Measurements from ENCODE around the gene MAPKAPK5.
"Not testable (repeated sequence)": the region's sequence is repeated elsewhere in the genome, so short reads cannot be mapped to it uniquely, and the experiment has no call there.

The MAPKAPK5 gene

GRCh38 chr12:111827907-111828306, 14.1 kb upstream of the MAPKAPK5 start:
- DNase-seq (ENCODE audit: low read depth in 2 of 2): no peak

GRCh38 chr12:111828338-111828979, 13.6 kb upstream of the MAPKAPK5 start:
- DNase-seq (ENCODE audit: low read depth in 2 of 2): no peak

DNA sequence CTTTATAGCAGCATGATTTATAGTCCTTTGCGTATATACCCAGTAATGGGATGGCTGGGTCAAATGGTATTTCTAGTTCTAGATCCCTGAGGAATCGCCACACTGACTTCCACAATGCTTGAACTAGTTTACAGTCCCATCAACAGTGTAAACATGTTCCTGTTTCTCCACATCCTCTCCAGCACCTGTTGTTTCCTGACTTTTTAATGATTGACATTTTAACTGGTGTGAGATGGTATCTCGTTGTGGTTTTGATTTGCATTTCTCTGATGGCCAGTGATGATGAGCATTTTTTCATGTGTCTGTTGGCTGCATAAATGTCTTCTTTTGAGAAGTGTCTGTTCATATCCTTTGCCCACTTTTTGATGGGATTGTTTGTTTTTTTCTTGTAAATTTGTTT, 12.4 kb upstream of the MAPKAPK5 start:
- not testable (repeated sequence) for DNase-seq (ENCODE audit: low read depth in 2 of 2)

- DNase-seq (ENCODE audit: low read depth in 2 of 2): not testable (repeated sequence)
These were observed 7.2 kb upstream of the MAPKAPK5 start for GRCh38 chr12:111834740-111835386.

GRCh38 chr12:111835531-111836181, 6.4 kb upstream of the MAPKAPK5 start:
- DNase-seq (ENCODE audit: low read depth in 2 of 2): not testable (repeated sequence)

GRCh38 chr12:111838353-111838752, 3.7 kb upstream of the MAPKAPK5 start:
- no peak for DNase-seq (ENCODE audit: low read depth in 2 of 2)

DNA sequence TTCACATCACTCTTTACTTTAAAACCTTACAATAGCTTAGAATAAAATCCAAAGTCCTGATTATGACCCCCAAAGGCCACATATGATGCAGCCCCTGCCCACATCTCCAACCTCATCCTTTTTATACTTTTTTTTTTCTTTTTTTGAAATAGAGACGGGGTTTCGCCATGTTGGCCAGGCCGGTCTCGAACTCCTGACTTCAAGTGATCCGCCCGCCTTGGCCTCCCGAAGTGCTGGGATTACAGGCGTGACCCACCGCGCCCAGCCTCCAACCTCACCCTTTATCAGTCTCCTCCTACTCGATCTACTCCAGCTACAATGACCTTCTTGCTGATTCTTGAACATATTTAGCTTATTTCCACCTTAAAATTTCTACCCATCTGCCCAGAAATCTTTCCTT, 1.2 kb upstream of the MAPKAPK5 start:
- DNase-seq (ENCODE audit: low read depth in 2 of 2): no peak

GRCh38 chr12:111841236-111841749, 735 bp upstream of the MAPKAPK5 start:
- no peak for DNase-seq (ENCODE audit: low read depth in 2 of 2)

- DNase-seq (ENCODE audit: low read depth in 2 of 2): no peak
These were observed 748 bp downstream of the MAPKAPK5 start for GRCh38 chr12:111842556-111843396.

GRCh38 chr12:111846016-111846415, 4.0 kb downstream of the MAPKAPK5 start:
- DNase-seq (ENCODE audit: low read depth in 2 of 2): no peak

GRCh38 chr12:111850526-111850925, 8.5 kb downstream of the MAPKAPK5 start:
- no peak for DNase-seq (ENCODE audit: low read depth in 2 of 2)

DNA sequence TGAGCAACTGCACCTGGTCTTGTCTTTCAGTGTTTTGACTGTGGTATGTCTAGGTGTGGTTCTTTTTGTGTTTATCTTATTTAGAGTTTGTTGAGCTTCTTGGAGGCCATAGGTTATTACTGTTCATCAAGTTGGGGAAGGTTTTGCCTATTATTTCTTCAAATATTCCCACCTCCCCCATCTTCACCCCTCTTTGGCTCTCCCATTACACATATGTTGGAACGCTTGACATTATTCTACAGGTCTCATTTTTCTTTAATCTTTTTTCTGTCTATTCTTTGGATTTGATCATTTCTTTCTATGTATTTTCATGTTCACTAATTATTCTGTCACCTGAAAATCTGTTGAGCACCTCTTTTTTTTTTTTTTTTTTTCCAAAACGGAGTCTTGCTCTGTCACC, 16.2 kb downstream of the MAPKAPK5 start:
- DNase-seq (ENCODE audit: low read depth in 2 of 2): no peak

GRCh38 chr12:111858778-111859177, 16.8 kb downstream of the MAPKAPK5 start:
- no peak for DNase-seq (ENCODE audit: low read depth in 2 of 2)

DNA sequence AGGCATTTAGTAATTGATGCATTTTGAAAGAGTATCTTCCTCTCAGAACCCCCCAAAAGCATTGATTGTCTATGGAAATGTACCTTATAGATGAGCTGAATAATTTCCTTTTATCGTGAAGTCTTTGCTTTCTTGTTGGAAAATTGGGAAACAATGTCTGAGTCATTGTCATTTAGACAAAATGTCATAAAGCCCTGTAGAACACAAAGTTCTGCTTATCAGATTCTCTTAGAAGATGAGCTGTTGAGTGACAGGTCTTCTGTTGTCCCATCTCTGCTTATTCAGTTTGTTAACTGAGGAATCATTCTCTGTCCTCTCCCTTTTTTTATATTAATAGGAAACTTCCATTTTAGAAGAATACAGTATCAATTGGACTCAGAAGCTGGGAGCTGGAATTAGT, 22.9 kb downstream of the MAPKAPK5 start:
- no peak for DNase-seq (ENCODE audit: low read depth in 2 of 2)

- DNase-seq (ENCODE audit: low read depth in 2 of 2): no peak
These were observed 25.5 kb downstream of the MAPKAPK5 start for GRCh38 chr12:111867531-111867930.

DNA sequence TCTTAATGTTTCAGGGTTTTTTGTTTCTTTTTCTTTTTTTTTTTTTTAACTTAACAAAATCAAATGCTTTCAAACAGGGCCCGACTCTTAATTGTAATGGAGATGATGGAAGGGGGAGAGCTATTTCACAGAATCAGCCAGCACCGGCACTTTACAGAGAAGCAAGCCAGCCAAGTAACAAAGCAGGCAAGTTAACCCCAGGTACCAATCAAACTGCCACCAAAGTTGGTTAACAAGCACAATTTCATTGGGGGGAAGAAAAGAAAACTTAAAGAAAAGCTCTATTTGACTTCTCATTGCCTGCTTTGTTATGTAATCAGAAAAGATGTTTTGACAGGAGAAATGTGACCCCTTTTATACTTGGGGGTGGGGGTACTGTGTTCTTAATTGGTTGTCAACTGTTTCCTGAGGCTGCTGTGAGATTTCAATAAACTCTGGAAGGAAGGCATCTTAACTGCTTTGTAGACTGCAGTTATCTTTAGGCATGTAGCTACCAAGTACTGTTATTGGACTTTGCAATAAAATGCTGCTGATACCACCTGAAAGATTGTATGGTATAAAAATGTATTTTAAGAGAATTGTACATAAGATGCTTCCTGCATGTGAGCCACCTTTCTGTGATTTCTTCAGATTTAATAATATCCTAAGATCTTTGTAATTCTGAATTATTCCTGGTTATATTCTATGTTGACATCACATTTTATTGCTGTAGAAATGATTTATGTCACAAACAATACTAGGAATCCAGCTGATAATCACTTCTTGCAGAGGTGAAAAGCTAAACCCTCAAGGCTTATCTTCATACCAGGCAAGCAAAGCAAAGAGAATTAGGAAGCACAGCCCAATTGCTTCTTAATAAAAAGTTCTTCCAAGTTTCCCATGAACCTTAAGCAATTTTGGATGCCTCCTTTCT, 26.9 kb downstream of the MAPKAPK5 start:
- DNase-seq (ENCODE audit: low read depth in 2 of 2): no peak

- DNase-seq (ENCODE audit: low read depth in 2 of 2): no peak
These were observed 27.6 kb downstream of the MAPKAPK5 start for GRCh38 chr12:111869671-111870070.

DNA sequence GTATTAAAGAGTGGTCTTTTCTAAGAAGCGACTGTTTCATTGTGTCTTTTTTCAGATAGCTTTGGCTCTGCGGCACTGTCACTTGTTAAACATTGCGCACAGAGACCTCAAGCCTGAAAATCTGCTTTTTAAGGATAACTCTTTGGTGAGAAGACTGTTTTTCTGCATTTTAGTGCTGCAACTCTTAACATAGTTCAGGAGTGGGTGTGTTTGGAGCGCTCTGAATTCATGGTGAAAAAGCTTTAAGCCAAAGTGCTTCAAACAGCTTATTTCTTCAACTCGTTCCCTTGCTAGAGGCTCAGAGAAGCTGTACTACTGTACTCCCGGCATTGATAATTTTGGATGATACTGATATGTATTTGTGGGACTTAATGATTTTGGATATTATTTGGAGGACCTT, 28.2 kb downstream of the MAPKAPK5 start:
- DNase-seq (ENCODE audit: low read depth in 2 of 2): no peak

GRCh38 chr12:111870706-111871105, 28.7 kb downstream of the MAPKAPK5 start:
- no peak for DNase-seq (ENCODE audit: low read depth in 2 of 2)

DNA sequence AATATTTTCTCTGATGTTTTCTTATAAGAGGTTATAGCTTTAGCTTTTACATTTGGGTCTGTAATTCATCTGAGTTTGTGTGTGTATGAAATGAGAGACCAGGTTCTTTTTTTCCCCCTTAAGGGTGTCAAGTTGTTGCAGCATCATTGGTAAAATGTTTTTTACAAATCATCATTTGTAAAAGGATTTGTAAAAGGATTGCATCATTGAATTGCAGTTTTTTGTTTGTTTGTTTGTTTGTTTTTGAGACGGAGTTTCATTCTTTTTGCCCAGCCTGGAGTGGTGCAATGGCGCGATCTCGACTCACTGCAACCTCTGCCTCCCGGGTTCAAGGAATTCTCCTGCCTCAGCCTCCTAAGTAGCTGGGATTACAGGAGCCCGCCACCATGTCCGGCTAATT, 31.1 kb downstream of the MAPKAPK5 start:
- DNase-seq (ENCODE audit: low read depth in 2 of 2): no peak

- no peak for DNase-seq (ENCODE audit: low read depth in 2 of 2)
These were observed 39.7 kb downstream of the MAPKAPK5 start for GRCh38 chr12:111881716-111882115.

All from activated CD8-positive, alpha-beta memory T cell treated with anti-CD3 and anti-CD28 coated beads for 4 hours (primary cell).